Activated CD8-positive, alpha-beta memory T cell treated with anti-CD3 and anti-CD28 coated beads, Interleukin-2, amount 50 U/mL, for 24 hours (primary cell): ENCODE results near the gene TMSB15B.
"Not testable (repeated sequence)": the region's sequence is repeated elsewhere in the genome, so short reads cannot be mapped to it uniquely, and the experiment has no call there.

Experiments used
- DNase-seq: peaks from one replicate; pipeline ENCODE4 v3.0.0-alpha.2; 2020; ENCODE audit errors: extremely low read depth

The TMSB15B gene

DNA sequence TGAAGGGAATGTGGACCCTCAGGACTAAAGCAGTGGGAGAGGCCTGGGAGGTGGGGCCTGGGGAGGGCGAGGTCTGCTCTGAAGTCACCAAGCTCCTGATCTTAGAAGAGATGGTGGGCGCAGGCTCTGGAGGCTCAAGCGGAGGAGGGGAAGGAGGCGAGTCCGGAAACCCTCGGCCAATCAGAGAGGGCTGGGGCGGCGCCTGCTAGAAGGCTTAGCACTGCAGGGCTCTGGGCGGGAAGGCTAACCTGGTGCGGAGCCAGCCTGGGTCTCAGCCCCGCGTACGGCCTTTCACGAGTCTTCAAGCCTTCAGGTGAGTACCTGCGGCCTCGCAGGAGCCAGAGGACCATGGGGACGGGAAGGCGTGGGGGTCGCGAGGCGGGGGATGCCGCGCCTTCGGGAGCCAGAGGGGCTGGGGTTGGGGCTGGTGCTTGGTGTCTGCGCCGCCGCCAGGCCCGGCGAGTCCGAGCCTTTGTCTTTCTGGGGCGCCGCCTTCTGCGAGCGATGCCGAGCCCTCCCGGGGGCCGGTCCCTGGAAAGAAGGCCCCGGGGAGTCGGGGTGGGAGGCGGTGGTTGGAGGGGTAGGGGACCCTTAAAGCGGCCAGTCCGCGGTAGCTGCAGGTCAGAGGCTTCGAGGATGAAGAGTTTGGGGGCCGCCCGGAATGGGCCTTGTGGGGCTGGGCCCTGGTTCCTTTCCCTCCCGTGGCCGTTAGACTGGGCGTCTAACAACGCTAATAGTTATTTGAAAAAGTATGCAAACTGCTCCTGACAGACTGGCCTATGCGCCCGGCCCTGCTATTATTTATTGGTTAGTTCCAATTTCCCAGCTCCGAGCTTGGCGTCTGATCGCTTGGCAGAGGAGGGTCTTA is at the start of gene TMSB15B:
Gene TMSB15B, plus strand, starts transcription at position 217 of the 868 bp plus-strand sequence.
- not testable (repeated sequence) for DNase-seq

DNA sequence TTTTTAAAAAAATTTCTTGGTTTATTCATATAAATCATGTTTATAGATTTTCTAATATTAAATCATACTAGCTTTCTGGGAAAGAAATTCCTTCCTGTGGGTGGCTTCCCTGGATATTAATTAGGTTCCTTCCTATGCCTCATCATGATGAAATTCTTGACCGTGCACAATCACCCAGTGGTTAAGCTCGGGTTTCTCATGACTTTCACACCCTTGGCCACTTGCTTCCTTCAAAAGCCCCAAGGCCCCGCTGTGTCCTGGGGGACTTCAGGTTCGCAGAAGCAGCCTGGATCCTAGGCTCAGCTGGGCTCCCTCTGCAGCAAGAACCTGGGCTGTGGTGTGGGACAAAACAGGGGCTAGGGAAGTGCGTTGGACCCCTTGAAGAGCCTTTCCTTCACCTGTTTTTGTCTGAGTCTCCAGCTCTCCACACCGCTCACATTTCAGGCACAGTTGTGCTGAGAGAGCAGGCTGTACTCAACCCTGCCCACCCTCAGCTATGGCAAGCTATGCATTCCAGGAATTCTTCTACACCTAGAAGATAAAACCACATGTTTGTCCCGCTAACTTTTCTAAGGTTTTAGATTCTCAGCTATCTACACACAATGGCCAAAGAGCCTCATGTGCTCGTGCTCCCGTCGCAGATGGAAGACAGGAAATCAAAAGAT is 48.9 kb upstream of the TMSB15B start:
- no peak for DNase-seq

DNA sequence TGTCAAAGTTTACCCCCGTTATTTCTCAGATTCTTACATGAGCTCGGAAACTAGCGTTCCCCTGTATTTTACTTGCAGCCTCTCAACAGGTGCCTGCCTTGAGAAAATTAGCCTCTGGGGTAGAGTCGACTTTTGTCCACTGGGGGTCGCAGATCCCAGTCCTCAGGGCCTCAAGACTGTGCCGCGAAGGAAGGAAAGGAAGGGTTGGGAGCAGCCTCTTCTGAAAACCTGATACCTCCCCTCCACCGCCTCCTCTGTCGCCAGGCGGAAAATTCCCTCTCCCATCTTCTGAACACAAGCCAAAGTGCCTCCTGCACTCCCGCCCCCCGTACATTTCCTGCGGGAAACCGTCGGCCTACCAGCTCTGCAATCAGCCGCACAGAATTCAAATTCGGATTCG is 44.4 kb upstream of the TMSB15B start:
- no peak for DNase-seq

DNA sequence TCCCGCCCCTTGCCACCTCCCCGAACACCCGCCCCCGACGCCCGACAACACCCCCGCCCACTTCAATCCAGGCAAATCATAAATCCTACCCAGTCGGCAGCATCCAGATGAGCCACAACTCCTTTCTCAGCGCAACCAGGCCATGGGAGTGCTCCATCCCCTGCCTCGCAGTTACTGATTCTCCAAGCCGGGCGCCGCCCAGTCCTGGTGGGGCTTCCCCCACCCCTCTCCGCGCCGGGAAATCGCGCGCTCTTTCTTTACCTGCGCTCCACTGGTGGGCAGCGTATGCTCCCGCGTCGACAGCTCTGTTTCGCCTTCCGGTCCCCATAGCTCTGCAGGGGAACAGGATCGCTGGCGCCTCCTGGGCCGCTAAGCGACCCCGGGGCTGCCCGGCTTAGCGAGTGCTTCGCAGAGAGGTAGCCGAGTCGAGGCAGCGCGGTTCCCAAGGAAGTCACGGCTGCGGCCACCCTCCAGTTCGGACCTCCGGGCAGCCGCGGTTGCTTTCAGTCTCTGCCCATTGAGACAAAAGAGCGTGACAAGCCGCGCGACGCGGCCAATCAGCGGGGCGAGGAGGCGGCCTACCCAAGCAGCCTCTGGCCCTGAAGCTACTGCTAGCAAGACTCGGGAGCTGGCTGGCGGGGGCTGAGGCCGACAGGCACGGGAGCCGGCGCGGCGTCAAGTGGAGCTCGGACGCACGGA is 43.7 kb upstream of the TMSB15B start:
- no peak for DNase-seq

DNA sequence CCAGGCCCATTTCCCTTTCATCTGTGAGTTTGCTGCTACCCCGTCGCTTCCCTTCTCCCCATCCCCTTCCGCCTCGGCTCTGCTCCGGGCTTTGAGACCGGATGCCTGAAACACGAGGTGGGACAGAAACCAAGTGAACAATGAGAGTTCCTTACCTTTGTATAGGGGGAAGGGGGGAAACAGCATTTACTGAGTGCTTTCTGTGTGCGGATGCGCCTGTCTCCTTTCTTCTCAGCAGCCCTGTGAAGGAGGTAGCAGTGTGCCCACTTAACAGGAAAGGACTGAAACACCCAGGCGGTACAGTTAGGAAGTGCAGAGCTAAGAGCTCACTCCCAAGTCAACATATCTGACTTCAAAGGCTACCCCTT is 43.2 kb upstream of the TMSB15B start:
- no peak for DNase-seq

DNA sequence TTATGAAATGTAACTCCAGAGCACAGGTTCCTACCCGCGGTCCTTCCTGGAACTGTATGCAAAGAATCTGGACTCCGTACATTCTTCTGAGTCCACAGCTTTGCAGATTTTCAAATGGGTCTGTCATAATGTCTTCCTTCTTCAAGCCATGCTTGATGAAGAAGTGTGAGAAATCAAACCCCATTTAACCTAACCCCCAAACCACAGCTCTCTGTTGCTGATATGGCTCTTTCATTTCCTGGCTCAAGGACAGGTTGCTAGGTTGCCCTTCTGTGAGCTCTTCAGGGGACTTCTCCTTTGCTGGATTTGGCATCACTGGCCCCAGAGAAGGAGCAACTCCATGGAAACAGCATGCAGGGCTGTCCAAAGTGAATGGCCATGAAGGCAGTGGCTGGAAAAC is 41.9 kb upstream of the TMSB15B start:
- not testable (repeated sequence) for DNase-seq

DNA sequence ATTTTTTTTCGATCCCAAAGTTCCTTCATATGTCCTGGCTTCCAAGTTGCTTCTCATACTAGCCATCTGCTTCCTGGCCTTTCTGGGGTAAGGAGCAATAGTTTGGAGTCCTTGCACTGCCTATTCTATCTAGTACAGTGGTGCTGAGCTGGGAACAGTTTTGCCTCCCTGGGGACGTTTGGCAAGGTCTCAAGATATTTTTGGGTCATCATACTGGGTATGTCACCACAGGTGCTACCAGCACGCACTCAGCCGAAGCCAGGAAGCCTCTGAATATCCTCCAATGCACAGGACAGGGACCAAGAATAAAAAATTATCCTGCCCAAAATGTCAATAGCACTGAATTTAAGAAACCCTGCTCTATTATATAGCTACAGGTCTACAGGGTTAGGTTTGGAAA is 35.4 kb upstream of the TMSB15B start:
- no peak for DNase-seq

DNA sequence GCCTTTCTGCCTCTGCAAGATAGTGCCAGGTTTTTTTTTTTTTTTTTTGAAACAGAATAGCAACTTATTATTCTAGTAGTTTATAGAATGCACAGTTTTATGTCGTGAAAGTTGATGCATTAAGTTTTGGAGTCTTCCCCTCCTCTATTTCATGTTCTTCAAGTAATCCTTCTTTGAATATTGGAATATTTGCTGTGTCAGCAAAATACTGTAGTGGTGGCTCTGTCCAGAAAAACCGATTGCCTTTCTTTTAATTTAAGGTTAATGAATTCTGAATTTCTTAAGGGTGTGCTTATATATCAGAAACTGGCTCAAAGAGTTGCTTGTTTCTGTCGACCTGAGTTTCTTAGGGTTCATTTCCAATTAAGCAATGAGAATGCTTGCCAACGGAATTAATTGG is 34.8 kb upstream of the TMSB15B start:
- DNase-seq: no peak

DNA sequence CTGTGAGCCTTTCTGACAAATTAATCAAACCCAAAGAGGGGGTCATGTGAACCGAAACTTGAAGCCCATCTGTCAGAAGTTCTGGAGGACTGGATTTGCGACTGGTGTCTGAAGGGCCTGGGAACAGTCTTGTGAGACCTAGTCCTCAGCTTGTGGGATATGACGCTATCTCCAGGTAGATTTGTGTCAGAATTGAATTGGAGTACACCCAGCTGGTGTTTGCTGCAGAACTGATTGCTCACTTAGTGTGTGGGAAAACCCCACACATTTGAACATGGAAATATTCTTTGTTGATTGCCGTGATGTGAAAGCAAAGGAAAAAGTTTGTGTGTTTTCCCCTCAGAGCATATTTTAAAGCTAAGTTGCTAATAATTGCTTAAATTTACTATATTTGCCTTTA is 30.3 kb upstream of the TMSB15B start:
- no peak for DNase-seq

DNA sequence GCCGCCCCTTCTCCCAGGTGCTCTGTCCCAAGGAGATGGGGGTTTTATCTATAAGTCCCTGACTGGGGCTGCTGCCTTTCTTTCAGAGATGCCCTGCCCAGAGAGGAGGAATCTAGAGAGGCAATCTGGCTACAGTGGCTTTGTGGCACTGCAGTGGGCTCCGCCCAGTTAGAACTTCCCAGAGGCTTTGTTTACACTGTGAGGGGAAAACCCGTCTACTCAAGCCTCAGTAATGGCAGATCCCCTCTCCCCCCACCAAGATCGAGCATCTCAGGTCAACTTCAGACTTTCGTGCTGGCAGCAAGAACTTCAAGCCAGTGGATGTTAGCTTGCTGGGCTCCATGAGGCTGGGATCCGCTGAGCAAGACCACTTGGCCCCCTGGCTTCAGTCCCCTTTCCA is 22.2 kb upstream of the TMSB15B start:
- not testable (repeated sequence) for DNase-seq

DNA sequence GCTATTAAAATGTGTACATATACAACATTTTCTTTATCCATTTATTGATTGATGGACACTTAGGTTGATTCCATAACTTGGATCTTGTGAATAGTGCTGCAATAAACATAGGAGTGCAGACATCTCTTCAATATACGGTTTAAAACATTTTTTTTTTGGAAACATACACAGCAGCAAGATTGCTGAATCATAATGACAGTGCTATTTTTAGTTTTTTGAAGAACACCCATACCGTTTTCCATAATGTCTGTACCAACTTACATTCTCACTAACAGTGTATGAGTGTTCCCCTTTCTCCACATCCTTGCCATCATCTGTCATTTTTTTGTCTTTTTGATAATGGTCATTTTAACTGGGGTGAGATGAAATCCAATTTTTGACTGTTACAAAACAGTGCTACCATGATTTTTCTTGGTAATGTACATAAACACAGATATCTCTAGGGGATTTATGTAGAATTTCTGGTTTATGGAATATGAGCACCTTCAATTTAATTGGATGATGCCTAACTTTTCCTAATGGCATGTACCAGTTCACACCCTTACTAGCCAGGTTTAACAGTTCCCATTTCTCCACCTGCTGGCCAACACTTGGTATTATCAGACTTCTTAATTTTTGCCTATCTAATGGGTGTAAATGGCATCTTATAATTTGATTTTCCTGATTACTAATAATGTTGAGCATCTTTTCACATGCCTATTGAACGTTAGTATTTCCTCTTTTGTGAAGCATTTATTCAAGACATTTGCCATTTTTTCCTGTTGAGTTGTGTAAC is 21.0 kb upstream of the TMSB15B start:
- no peak for DNase-seq

DNA sequence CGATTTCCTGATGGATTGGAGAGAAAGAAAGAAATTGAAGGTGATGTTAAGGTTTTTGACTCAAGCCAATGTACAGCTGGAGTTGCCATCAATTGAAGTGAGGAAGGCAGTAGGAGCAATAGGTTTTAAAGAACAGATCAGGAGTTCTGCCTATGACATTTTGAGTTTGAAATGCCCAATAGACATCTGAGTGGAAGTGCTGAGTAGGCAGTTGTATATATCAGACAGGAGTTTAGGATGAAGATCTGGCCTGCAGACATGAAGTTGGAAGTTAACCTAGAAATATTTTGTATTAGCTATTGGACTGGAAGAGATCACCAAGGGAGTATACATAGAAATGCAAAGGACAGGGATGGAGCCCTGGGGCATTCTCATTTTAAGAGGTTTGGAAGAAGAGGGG is 12.9 kb upstream of the TMSB15B start:
- DNase-seq: no peak

DNA sequence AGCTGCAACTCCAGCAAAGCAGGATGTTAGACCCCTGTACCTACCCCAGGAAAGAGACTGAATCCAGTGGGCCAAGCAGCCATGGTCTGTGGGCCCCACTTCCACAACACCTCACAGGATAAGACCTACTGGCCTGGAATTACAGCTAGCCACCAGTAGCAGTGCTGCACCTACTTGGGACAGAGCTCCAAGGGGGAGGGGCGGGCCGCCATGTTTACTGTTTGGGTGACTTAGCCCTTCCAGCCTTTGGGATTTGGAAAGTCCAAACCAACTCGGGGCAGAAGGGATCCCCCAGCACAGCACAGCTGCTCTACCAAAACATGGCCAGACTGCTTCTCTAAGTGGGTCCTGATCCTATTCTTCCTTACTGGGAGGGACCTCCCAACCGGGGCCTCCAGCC is 9.1 kb upstream of the TMSB15B start:
- no peak for DNase-seq

DNA sequence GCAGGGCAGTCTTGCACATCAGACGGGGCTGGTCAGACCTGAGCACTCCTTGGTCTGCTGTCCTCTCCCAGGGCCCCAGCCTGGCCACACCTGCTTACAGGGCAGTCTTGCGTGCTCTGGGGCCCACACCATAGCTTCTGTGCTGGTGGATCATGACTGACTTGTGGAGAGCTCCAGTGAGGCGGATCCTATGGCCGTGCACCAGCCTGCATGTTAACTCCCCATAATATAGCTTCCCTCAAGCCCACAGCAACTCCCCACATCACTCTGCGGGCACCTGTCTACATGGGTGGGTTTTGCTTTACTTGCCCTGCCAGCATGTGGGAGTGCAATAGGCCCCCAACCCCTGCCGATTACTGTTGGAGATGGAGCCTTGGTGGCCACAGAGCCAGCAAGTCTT is 8.2 kb upstream of the TMSB15B start:
- no peak for DNase-seq

DNA sequence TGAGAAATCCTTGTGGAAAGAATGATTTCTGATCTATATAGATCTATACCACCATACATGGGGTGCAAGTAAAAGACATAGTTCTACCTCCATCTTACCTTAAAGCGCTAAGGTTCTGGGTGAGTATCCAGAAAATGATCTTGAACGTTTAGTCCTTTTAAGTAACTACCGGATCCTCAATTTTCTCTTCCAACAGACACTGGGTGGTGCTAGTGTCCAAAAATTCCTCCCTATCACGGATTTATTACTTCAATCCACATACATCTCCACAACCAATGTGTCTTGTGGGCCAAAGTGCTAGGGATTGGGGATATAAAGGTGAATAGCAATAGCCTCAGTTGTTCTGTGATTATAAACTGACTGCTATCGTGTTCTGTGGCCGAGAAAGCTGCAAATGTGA is 1.8 kb upstream of the TMSB15B start:
- DNase-seq: not testable (repeated sequence)

DNA sequence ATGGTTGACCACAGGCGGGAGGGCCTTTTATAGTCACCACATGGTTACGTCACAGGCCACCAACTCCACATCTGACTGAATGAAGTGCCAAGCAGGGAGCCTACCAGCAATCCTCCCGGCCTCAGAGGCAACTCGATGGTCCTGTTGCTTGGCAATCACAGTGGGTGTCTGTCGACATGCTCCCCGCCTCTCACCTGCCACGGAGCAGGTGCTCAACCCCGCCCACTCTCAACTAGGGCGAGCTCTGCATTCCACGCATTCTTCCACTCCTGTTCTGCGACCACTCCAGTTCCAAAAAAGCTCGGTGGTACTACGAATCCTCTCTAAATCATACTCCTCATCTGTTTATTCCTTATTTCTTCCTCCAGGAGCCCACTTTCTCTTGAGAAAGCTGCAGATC is 21.1 kb downstream of the TMSB15B start:
- DNase-seq: not testable (repeated sequence)

DNA sequence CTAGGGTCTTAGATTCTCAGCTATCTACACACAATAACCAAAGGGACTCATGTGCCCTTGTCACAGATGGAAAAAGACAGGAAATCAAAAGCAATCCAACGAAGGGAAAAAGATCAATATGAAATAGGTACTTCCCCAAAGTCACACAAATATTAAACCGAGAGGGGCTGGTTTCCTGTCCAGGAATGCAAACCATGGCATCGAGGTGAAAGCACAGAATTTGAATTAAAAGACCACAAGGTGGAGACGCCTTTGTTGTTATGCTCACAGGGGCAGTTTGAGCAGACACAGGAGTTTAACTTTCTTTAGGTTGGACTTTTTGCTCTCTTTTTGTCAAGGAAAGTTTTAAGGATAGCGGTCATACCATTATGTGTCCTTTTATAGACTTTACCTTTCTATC is 36.8 kb downstream of the TMSB15B start:
- no peak for DNase-seq

DNA sequence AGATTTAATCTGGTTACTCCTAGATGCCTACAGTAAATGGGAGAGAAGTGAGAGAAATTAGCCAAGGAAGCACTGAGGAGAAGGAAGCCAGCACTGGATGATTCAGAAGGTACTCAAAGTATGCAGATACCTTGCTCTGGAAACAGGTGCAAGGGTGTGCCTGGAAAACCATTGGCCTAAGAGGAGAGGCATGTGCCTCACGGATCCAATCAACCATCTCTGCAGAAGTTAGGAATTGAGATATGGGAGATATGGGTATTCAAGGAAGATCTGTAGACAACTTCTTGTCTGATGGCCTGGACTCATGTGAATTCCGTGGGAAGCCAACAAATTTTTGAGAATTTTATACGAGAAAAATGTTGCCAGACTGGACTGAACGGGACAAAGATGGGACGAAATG is 46.4 kb downstream of the TMSB15B start:
- no peak for DNase-seq

DNA sequence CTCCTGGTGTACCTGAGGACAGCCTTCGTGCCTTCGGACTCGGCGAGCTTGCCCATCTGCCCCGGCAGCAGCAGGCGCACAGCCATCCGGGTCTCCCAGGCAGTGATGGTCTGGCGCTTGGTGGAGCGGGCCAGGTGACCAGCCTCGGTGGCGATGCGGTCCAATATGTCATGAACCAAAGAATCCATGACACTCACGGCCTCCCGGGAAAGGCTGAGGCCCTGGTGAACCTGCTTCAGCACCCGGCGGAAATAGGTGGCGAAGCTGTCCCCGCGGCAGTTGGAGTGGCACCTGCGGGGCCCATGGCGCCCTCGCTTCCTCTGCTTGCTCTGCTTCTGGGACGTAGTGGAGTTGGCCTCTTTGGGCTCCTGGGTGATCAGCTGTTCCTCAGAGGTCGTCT is 50.7 kb downstream of the TMSB15B start:
- DNase-seq: no peak

DNA sequence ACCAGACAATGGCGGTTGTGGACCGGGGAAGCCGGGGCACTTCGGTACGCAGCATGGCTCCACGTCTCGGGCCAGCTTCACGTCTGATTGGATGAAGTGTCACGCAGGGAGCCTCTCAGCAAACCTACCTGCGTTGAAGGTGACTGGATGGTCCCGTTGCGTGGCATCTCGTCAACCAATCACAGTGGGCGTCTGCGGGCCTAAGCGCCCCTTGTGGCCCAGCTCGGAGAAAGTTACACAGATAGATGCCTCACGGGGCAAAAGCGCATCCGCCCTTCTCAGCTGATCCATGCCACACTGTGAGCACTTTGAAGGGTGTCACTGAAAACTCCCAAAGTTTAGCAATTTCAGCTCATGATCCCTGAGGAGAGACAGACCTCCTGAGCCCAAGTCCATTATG is 51.2 kb downstream of the TMSB15B start, which contains the start of gene H2BW1:
Gene H2BW1, minus strand, starts transcription at position 103 of the 400 bp plus-strand sequence. CDS start 132 bp downstream, outside the sequence.
- DNase-seq: no peak

DNA sequence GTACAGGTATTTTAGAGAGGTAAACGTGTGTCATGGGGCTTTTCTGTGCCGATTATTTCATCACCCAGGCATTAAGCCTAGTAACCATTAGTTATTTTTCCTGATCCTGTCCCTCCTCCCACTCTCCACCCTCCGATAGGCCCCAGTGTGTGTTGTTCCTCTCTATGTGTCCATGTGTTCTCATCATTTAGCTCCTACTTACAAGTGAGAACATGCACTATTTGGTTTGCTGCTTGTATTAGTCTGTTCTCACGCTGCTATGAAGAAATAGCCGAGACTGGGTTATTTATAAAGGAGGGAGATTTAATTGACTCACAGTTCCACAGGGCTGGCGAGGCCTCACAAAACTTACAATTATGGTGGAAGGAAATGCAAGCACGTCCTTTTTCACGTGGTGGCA is 53.1 kb downstream of the TMSB15B start:
- DNase-seq: not testable (repeated sequence)
